Loucy (cell line): ENCODE results near the gene CD6.

Experiments
- H2AFZ ChIP-seq: fragments of 200-600 bp; sonication (generic); 2 replicates; pipeline ENCODE4 v1.6.0; 2016; ENCODE audit warnings: antibody characterized with exemption, mild to moderate bottlenecking, low read length, moderate library complexity
- H3F3A ChIP-seq: fragments of 200-600 bp; 2 replicates; pipeline ENCODE4 v1.6.0; 2016; ENCODE audit warnings: antibody characterized with exemption, low read depth, mild to moderate bottlenecking
- H3K27me3 ChIP-seq: fragments of 200-600 bp; sonication (generic); 2 replicates; pipeline ENCODE4 v1.6.1; 2014; ENCODE audit warnings: low read length, mild to moderate bottlenecking; ENCODE audit not compliant: insufficient read depth, poor library complexity, severe bottlenecking
- H3K36me3 ChIP-seq: fragments of 200-600 bp; sonication (generic); 2 replicates; pipeline ENCODE4 v1.6.1; 2016; ENCODE audit warnings: low read length; ENCODE audit not compliant: insufficient read depth
- H3K4me1 ChIP-seq: fragments of 200-600 bp; sonication (generic); 2 replicates; pipeline ENCODE4 v1.5.1; 2014; ENCODE audit warnings: low read length, mild to moderate bottlenecking; ENCODE audit not compliant: insufficient read depth, poor library complexity, severe bottlenecking
- H3K4me2 ChIP-seq: fragments of 200-600 bp; sonication (generic); 2 replicates; pipeline ENCODE4 v1.6.0; 2014; ENCODE audit warnings: antibody characterized with exemption, low read length, low read depth, mild to moderate bottlenecking; ENCODE audit not compliant: poor library complexity, severe bottlenecking
- H3K4me3 ChIP-seq: fragments of 200-600 bp; sonication (generic); 2 replicates; pipeline ENCODE4 v1.5.1; 2014; ENCODE audit warnings: low read length, mild to moderate bottlenecking, mixed read lengths; ENCODE audit not compliant: poor library complexity, severe bottlenecking
- H3K79me2 ChIP-seq: fragments of 200-600 bp; sonication (generic); 2 replicates; pipeline ENCODE4 v1.6.1; 2014; ENCODE audit warnings: low read length; ENCODE audit not compliant: insufficient read depth
- H3K9ac ChIP-seq: fragments of 200-600 bp; sonication (generic); 2 replicates; pipeline ENCODE4 v1.6.0; 2014; ENCODE audit warnings: mild to moderate bottlenecking, low read depth, low read length, moderate library complexity; ENCODE audit not compliant: poor library complexity, severe bottlenecking
- H3K9me2 ChIP-seq: fragments of 200-600 bp; sonication (generic); replicated peaks from 2 replicates; pipeline ENCODE4 v1.6.1; 2016; ENCODE audit warnings: low read depth, low read length, mixed read lengths
- H3K9me3 ChIP-seq: fragments of 200-600 bp; sonication (generic); 2 replicates; pipeline ENCODE4 v1.6.1; 2014; ENCODE audit warnings: mild to moderate bottlenecking, antibody characterized with exemption, low read length, low read depth; ENCODE audit not compliant: insufficient read depth
- H4K20me1 ChIP-seq: fragments of 200-600 bp; sonication (generic); 2 replicates; pipeline ENCODE4 v1.6.0; 2014; ENCODE audit warnings: antibody characterized with exemption, low read length, mild to moderate bottlenecking; ENCODE audit not compliant: insufficient read depth, poor library complexity, severe bottlenecking
- EZH2phosphoT487 ChIP-seq: fragments of 200-600 bp; IDR thresholded peaks from 2 replicates; pipeline ENCODE4 v1.6.1; 2018; ENCODE audit warnings: antibody characterized with exemption, mild to moderate bottlenecking, moderate library complexity, borderline replicate concordance
- TF ChIP-seq, protein P1 (sequence below): fragments of 200-600 bp; sonication (generic); conservative IDR thresholded peaks from 2 replicates; pipeline ENCODE4 v1.5.1; 2014; ENCODE audit warnings: mild to moderate bottlenecking, antibody characterized with exemption, low read length

CD6 gene

DNA sequence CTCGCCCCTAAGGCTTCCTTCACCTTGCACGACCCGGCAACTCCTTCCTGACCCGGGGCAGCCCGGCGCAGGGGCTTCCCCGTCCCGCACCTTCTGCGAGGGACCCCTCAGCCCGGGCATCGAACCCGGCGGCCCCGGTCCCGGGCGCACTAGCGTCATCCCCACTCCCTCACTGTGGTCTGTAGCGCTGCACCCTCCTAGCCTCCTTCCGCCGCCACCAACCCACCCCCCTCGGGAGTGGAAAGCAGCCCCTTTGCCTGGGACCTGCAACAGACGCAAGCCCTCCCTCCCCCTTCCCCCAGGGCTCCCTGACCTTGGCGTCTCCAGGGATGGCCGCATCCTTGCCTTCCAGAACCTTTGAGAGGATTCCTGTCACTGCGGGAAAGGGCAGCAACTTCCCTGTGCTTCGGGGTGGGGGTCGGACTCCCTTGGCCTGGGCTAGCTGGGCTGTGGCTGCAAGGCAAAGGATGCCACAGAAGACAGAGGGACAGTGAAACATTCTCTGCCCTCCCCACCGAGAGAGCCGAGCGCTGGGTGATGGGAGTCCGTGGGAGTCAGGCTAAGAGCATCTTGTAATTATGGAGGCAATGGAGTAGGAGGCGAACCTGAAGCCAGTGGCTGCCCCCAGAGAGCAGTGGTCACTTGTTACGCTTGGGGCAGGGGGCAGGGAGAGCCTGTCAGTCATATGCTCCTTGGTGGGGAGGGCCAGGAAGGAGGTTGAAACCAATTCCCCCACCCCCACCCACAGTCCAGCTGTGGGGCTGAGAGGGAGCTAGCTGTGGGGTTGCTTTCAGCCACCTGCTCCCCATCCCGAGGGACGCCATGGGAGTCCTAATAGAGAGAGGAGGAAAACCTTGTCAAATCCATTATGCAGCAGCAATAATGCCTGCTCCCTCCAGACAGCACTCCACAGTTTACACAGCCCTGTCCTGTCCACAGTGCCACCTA, 46.3 kb upstream of the CD6 start:
- peaks cover 31% of the 10 kb centered on the region; the same call in 1 of the 2 replicates for H3K36me3 ChIP-seq
- no peaks in the 10 kb centered on the region for H3K9me3 ChIP-seq
- peak overlapping the region; percentile 26 for H3K9ac ChIP-seq
- H3K27me3 ChIP-seq: no peaks in the 10 kb centered on the region
- H3K79me2 ChIP-seq: no peaks in the 10 kb centered on the region; the same call in 1 of the 2 replicates
- H3K4me2 ChIP-seq: peak overlapping the region; percentile 70
- no peaks in the 10 kb centered on the region for H4K20me1 ChIP-seq
- peak overlapping the region; percentile 72 for H3K4me3 ChIP-seq
- H3F3A ChIP-seq: no peaks in the 10 kb centered on the region
- peaks cover 18% of the 10 kb centered on the region for H3K4me1 ChIP-seq
- no peak for TF ChIP-seq EZH2phosphoT487
- H3K9me2 ChIP-seq: no peaks in the 10 kb centered on the region
- H2AFZ ChIP-seq: 0 out of 2 replicates have a peak overlapping the region, but pooled peaks have one; percentile 54

DNA sequence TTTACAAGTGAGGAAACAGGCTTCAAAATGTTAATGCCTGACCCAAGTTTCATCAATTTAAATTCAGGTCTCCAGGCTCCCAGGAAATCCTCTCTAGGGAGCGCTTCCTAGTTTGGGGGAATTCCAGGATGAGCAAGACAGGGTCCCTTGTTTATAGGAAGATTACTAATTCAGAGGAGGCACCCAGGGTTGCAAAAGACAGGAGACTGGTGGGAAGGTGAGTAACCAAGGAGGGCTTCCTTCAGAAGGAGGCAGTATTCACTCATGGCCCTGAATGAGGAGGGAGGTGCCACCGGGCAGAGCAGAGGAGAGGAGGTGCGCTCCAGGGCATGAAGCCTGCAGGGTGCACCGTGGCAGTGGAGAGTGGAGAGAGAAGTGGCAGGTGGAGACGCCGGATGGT, 45.6 kb upstream of the CD6 start:
- TF ChIP-seq, protein P1, sequence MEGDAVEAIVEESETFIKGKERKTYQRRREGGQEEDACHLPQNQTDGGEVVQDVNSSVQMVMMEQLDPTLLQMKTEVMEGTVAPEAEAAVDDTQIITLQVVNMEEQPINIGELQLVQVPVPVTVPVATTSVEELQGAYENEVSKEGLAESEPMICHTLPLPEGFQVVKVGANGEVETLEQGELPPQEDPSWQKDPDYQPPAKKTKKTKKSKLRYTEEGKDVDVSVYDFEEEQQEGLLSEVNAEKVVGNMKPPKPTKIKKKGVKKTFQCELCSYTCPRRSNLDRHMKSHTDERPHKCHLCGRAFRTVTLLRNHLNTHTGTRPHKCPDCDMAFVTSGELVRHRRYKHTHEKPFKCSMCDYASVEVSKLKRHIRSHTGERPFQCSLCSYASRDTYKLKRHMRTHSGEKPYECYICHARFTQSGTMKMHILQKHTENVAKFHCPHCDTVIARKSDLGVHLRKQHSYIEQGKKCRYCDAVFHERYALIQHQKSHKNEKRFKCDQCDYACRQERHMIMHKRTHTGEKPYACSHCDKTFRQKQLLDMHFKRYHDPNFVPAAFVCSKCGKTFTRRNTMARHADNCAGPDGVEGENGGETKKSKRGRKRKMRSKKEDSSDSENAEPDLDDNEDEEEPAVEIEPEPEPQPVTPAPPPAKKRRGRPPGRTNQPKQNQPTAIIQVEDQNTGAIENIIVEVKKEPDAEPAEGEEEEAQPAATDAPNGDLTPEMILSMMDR: no peak
- TF ChIP-seq EZH2phosphoT487: no peak
- no peak overlapping the region for H3K4me2 ChIP-seq
- H3K36me3 ChIP-seq: peaks cover 24% of the 10 kb centered on the region; the same call in 1 of the 2 replicates
- H3K9me2 ChIP-seq: no peaks in the 10 kb centered on the region
- peaks cover 18% of the 10 kb centered on the region for H3K4me1 ChIP-seq
- H2AFZ ChIP-seq: no peak overlapping the region
- H3K27me3 ChIP-seq: no peaks in the 10 kb centered on the region
- no peaks in the 10 kb centered on the region for H3K79me2 ChIP-seq
- no peaks in the 10 kb centered on the region for H3K9me3 ChIP-seq
- H3K9ac ChIP-seq: no peak overlapping the region
- no peak overlapping the region for H3K4me3 ChIP-seq
- no peaks in the 10 kb centered on the region for H4K20me1 ChIP-seq
- H3F3A ChIP-seq: no peaks in the 10 kb centered on the region

DNA sequence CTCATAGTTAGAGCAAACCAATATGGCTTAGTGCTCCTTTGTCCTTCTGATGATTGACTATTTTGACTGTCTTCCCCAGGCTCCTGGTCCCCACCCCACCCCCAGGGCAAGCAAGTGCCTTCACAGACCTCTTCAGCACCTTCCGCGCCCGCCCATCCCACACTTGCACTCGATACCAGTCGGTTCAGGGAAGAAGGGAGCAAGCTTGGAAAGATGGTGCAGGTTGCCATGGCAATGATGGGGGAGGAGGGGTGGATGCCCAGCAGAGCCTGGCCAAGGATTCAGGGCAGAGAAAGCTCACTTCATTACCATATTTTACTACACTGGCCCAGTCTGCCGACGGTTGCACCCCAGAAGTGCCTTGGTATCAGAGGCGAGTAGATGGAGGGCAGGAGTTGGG, 45.0 kb upstream of the CD6 start:
- no peaks in the 10 kb centered on the region for H3K27me3 ChIP-seq
- H3K4me2 ChIP-seq: no peak overlapping the region
- TF ChIP-seq, protein P1: no peak
- no peaks in the 10 kb centered on the region for H3F3A ChIP-seq
- H3K9me2 ChIP-seq: no peaks in the 10 kb centered on the region
- no peak overlapping the region for H3K4me3 ChIP-seq
- H4K20me1 ChIP-seq: no peaks in the 10 kb centered on the region
- H2AFZ ChIP-seq: no peak overlapping the region
- H3K9me3 ChIP-seq: no peaks in the 10 kb centered on the region
- H3K9ac ChIP-seq: no peak overlapping the region
- H3K36me3 ChIP-seq: peaks cover 18% of the 10 kb centered on the region; the same call in 1 of the 2 replicates
- H3K79me2 ChIP-seq: no peaks in the 10 kb centered on the region
- peaks cover 18% of the 10 kb centered on the region for H3K4me1 ChIP-seq
